OCI-LY3 (cell line): ENCODE data around the gene NPLOC4.

Experiments used
- H2AFZ ChIP-seq: fragments of 200-600, 300-600 bp; shearing (Covaris generic); 2 replicates; pipeline ENCODE4 v1.6.0; 2014; ENCODE audit warnings: antibody characterized with exemption, low read depth, low read length
- H3K27ac ChIP-seq: fragments of 200-600, 300-600 bp; sonication (generic); 2 replicates; pipeline ENCODE4 v1.5.1; 2014; ENCODE audit warnings: mild to moderate bottlenecking, low read length, moderate library complexity, mixed read lengths
- H3K27me3 ChIP-seq: fragments of 200-600, 300-600 bp; sonication (generic); 2 replicates; pipeline ENCODE4 v1.6.1; 2014; ENCODE audit warnings: low read depth, low read length, mixed read lengths
- H3K36me3 ChIP-seq: fragments of 200-600, 300-600 bp; sonication (generic); replicated peaks from 2 replicates; pipeline ENCODE3; 2014; ENCODE audit warnings: low read depth, low read length, mixed read lengths
- H3K4me1 ChIP-seq: fragments of 300-600, 200-600 bp; sonication (generic); 2 replicates; pipeline ENCODE4 v1.6.1; 2014; ENCODE audit warnings: low read length, mixed read lengths
- H3K4me2 ChIP-seq: fragments of 200-600, 300-600 bp; sonication (generic); 2 replicates; pipeline ENCODE4 v1.6.1; 2014; ENCODE audit warnings: low read length, mixed read lengths
- H3K4me3 ChIP-seq: fragments of 300-600, 200-600 bp; sonication (generic); 2 replicates; pipeline ENCODE4 v1.5.1; 2014; ENCODE audit warnings: antibody characterized with exemption, mild to moderate bottlenecking, low read length, moderate library complexity
- H3K79me2 ChIP-seq: fragments of 300-600, 200-600 bp; shearing (Covaris generic); 2 replicates; pipeline ENCODE4 v1.6.1; 2014; ENCODE audit warnings: mild to moderate bottlenecking, low read length, mixed read lengths
- H3K9ac ChIP-seq: fragments of 300-600, 200-600 bp; shearing (Covaris generic); 2 replicates; pipeline ENCODE4 v1.6.0; 2014; ENCODE audit warnings: mild to moderate bottlenecking, low read length, moderate library complexity
- H3K9me3 ChIP-seq: fragments of 200-600, 300-600 bp; shearing (Covaris generic); 2 replicates; pipeline ENCODE4 v1.6.1; 2014; ENCODE audit warnings: low read length, mixed read lengths; ENCODE audit not compliant: insufficient read depth
- H4K20me1 ChIP-seq: fragments of 200-600, 300-600 bp; sonication (generic); 2 replicates; pipeline ENCODE4 v1.6.1; 2016; ENCODE audit warnings: low read length, mixed read lengths; ENCODE audit not compliant: insufficient read depth
- CTCF ChIP-seq: fragments of 200-600, 300-600 bp; sonication (generic); IDR thresholded peaks from 2 replicates; pipeline ENCODE4 v1.5.1; 2014; ENCODE audit warnings: antibody characterized with exemption, low read length, low read depth
- EZH2phosphoT487 ChIP-seq: fragments of 200-600 bp; shearing (Covaris generic); IDR thresholded peaks from 2 replicates; pipeline ENCODE4 v1.6.1; 2018; ENCODE audit warnings: antibody characterized with exemption, mixed run types, low read depth

Gene NPLOC4

GRCh38 chr17:81579821-81580321 lies 57.0 kb downstream of the NPLOC4 start:
- H3K79me2 ChIP-seq = peaks cover 3% of the 10 kb centered on the region; the same call in 1 of the 2 replicates
- TF ChIP-seq CTCF (no peak), EZH2phosphoT487 (no peak)
- H2AFZ ChIP-seq = no peak overlapping the region
- H3K4me2 ChIP-seq = no peak overlapping the region
- H3K36me3 ChIP-seq = peaks cover 46% of the 10 kb centered on the region
- H3K4me3 ChIP-seq = no peak overlapping the region
- H3K27ac ChIP-seq = no peak overlapping the region
- no peaks in the 10 kb centered on the region for H3K27me3 ChIP-seq
- no peaks in the 10 kb centered on the region for H3K4me1 ChIP-seq
- no peaks in the 10 kb centered on the region; the same call in 1 of the 2 replicates for H4K20me1 ChIP-seq
- H3K9me3 ChIP-seq = no peaks in the 10 kb centered on the region
- no peak overlapping the region for H3K9ac ChIP-seq

GRCh38 chr17:81579298-81579697 lies 57.6 kb downstream of the NPLOC4 start:
- Histone ChIP-seq H3K36me3 (peaks cover 45% of the 10 kb centered on the region), H2AFZ (no peak overlapping the region), H3K27me3 (no peaks in the 10 kb centered on the region), H3K4me3 (no peak overlapping the region), H3K27ac (no peak overlapping the region), H3K9me3 (no peaks in the 10 kb centered on the region), H4K20me1 (no peaks in the 10 kb centered on the region; the same call in 1 of the 2 replicates), H3K79me2 (peaks cover 3% of the 10 kb centered on the region; the same call in 1 of the 2 replicates), H3K9ac (no peak overlapping the region), H3K4me1 (no peaks in the 10 kb centered on the region), H3K4me2 (no peak overlapping the region)
- TF ChIP-seq EZH2phosphoT487 (no peak), CTCF (no peak)

GRCh38 chr17:81578561-81579225 lies 58.2 kb downstream of the NPLOC4 start:
- no peak overlapping the region for H3K27ac ChIP-seq
- no peak overlapping the region for H3K4me3 ChIP-seq
- no peak overlapping the region for H2AFZ ChIP-seq
- H3K36me3 ChIP-seq = peaks cover 39% of the 10 kb centered on the region
- TF ChIP-seq CTCF (no peak), EZH2phosphoT487 (no peak)
- H3K9ac ChIP-seq = no peak overlapping the region
- H3K9me3 ChIP-seq = no peaks in the 10 kb centered on the region
- no peaks in the 10 kb centered on the region; the same call in 1 of the 2 replicates for H4K20me1 ChIP-seq
- H3K79me2 ChIP-seq = peaks cover 3% of the 10 kb centered on the region; the same call in 1 of the 2 replicates
- no peak overlapping the region for H3K4me2 ChIP-seq
- H3K27me3 ChIP-seq = no peaks in the 10 kb centered on the region
- H3K4me1 ChIP-seq = no peaks in the 10 kb centered on the region

- Histone ChIP-seq H3K4me1 (no peaks in the 10 kb centered on the region), H4K20me1 (no peaks in the 10 kb centered on the region; the same call in 1 of the 2 replicates), H3K9me3 (no peaks in the 10 kb centered on the region), H3K9ac (no peak overlapping the region), H3K27ac (no peak overlapping the region), H3K4me3 (no peak overlapping the region), H3K36me3 (peaks cover 32% of the 10 kb centered on the region), H3K79me2 (peaks cover 3% of the 10 kb centered on the region; the same call in 1 of the 2 replicates), H3K27me3 (no peaks in the 10 kb centered on the region), H2AFZ (no peak overlapping the region), H3K4me2 (no peak overlapping the region)
- TF ChIP-seq CTCF = no peak
- no peak for TF ChIP-seq EZH2phosphoT487
These were observed 58.9 kb downstream of the NPLOC4 start for GRCh38 chr17:81578038-81578441.
